ENCODE results near the gene P2RX7. TPM values are rescaled to one million over a fixed set of nuclear protein-coding genes. Genes with fewer than 3 reads are reported as not detected.
"Not testable (repeated sequence)": the region's sequence is repeated elsewhere in the genome, so short reads cannot be mapped to it uniquely, and the experiment has no call there.

Gene P2RX7
- polyA plus RNA-seq, 2 of the 4 experiments (the other 2 are of a cell fraction): 0.03 TPM; not detected in 1

- DNase-seq (ENCODE audit: low read depth in 1 of 2, low spot score in 1 of 2): no peak
- TF ChIP-seq NFE2L2 (conservative IDR thresholded peaks at IDR 0.05; ENCODE audit: low read length) (no peak), HEYL (CRISPR knock-in tag; IDR thresholded peaks at IDR 0.05) (no peak), USF2 (IDR thresholded peaks at IDR 0.05) (no peak), GATA3 (IDR thresholded peaks at IDR 0.05; ENCODE audit: borderline replicate concordance) (no peak), CBX8 (IDR thresholded peaks at IDR 0.05) (no peak)
- ATAC-seq: no peak
- POLR2A ChIA-PET: no interaction called here
- Histone ChIP-seq H3K4me1 (no peaks in the 10 kb centered on the region), H3K9me3 (peaks cover 4% of the 10 kb centered on the region; the same call in 2 of the 3 replicates), H3K4me3 (no peak overlapping the region), H3K4me2 (no peak overlapping the region), H3K27ac (no peak overlapping the region)
- CTCF ChIA-PET: interaction anchor here (1.1 kb wide), 1 partner anchor 12 kb away, joined by 4 read pairs; no protein-coding TSS in a partner anchor
- no peak for FAIRE-seq
- WGBS (ENCODE audit: missing lambda C conversion rate): 46% methylated on average over 3 of the region's 3 CpGs
Measured at GRCh38 chr12:121158085-121158484, 25.4 kb downstream of the P2RX7 start.

- ATAC-seq: not testable (repeated sequence)
Measured at GRCh38 chr12:121158728-121159351, 26.2 kb downstream of the P2RX7 start.

GRCh38 chr12:121159467-121160307 lies 27.0 kb downstream of the P2RX7 start:
- POLR2A ChIA-PET: no interaction called here
- no peaks in the 10 kb centered on the region for H3K4me1 ChIP-seq
- no peak for TF ChIP-seq CBX2 (IDR thresholded peaks at IDR 0.05; ENCODE audit: borderline replicate concordance, low read depth)
- no peak for TF ChIP-seq BCL3 (IDR thresholded peaks at IDR 0.05)
- no peak for TF ChIP-seq KDM1A (IDR thresholded peaks at IDR 0.05; ENCODE audit: low read depth)
- TF ChIP-seq FOSB (CRISPR knock-in tag; IDR thresholded peaks at IDR 0.05): no peak
- no peak for TF ChIP-seq CHD2 (IDR thresholded peaks at IDR 0.05; ENCODE audit: low read length, partially characterized antibody)
- TF ChIP-seq NFE2L2 (conservative IDR thresholded peaks at IDR 0.05; ENCODE audit: low read length): no peak
- no peak for TF ChIP-seq PBX3 (IDR thresholded peaks at IDR 0.05)
- WGBS (ENCODE audit: missing lambda C conversion rate): 49% methylated on average over 7 of the region's 7 CpGs
- ATAC-seq: no peak
- peaks cover 4% of the 10 kb centered on the region; the same call in 2 of the 3 replicates for H3K9me3 ChIP-seq
- no peak overlapping the region for H3K4me2 ChIP-seq
- CTCF ChIA-PET: interaction anchor here (0.6 to 0.7 kb wide), 3 partner anchors 38 to 600 kb away, joined by 3 to 4 read pairs (median 3); no protein-coding TSS in a partner anchor
- FAIRE-seq: no peak
- H3K4me3 ChIP-seq: no peak overlapping the region
- no peak overlapping the region for H3K27ac ChIP-seq
- no peak for DNase-seq (ENCODE audit: low read depth in 1 of 2, low spot score in 1 of 2)

More at GRCh38 chr12:121158728-121159351, 26.2 kb downstream of the P2RX7 start:
- H3K4me3 ChIP-seq; H3K9me3 ChIP-seq; H3K4me2 ChIP-seq; DNase-seq (ENCODE audit: low read depth in 1 of 2, low spot score in 1 of 2); FAIRE-seq; POLR2A ChIA-PET; H3K27ac ChIP-seq; H3K4me1 ChIP-seq: not testable (repeated sequence)
- 24% methylated on average over 5 of the region's 5 CpGs for WGBS (ENCODE audit: missing lambda C conversion rate)
- CTCF ChIA-PET: interaction anchor here (0.6 to 0.7 kb wide), 3 partner anchors 39 to 599 kb away, joined by 3 to 4 read pairs (median 3); no protein-coding TSS in a partner anchor

- Histone ChIP-seq H3K27ac (no peak overlapping the region), H3K4me3 (no peak overlapping the region), H3K9me3 (peaks cover 4% of the 10 kb centered on the region; the same call in 2 of the 3 replicates), H3K4me2 (no peak overlapping the region), H3K4me1 (no peaks in the 10 kb centered on the region)
- no peak for DNase-seq (ENCODE audit: low read depth in 1 of 2, low spot score in 1 of 2)
- no peak for ATAC-seq
- no peak for TF ChIP-seq PBX3 (IDR thresholded peaks at IDR 0.05)
- no peak for TF ChIP-seq ZSCAN20 (CRISPR knock-in tag; IDR thresholded peaks at IDR 0.05)
- TF ChIP-seq ESRRA (IDR thresholded peaks at IDR 0.05; ENCODE audit: borderline replicate concordance, low read length): no peak
- no peak for TF ChIP-seq PHF8 (IDR thresholded peaks at IDR 0.05; ENCODE audit: borderline replicate concordance, low read depth)
- TF ChIP-seq RCOR1 (IDR thresholded peaks at IDR 0.05; ENCODE audit: low read depth, low read length): no peak
- TF ChIP-seq HOXA7 (CRISPR knock-in tag; IDR thresholded peaks at IDR 0.05): no peak
- TF ChIP-seq TFCP2L1 (CRISPR knock-in tag; IDR thresholded peaks at IDR 0.05): no peak
- no peak for TF ChIP-seq ZFP36 (IDR thresholded peaks at IDR 0.05; ENCODE audit: borderline replicate concordance, partially characterized antibody)
- POLR2A ChIA-PET: no interaction called here
- FAIRE-seq: no peak
- WGBS (ENCODE audit: missing lambda C conversion rate): 54% methylated on average over 9 of the region's 10 CpGs
- CTCF ChIA-PET: no interaction called here
Measured at GRCh38 chr12:121162384-121162783, 29.7 kb downstream of the P2RX7 start.
